ENCODE results near the gene SUSD4. TPM values are rescaled to one million over a fixed set of nuclear protein-coding genes. Genes with fewer than 3 reads are reported as not detected.

The SUSD4 gene
- total and polyA plus RNA-seq, 9 of the 15 experiments (the other 6 are each of a cell fraction or from before 2014, with no cell fraction given) = 0.06 to 1.7 (median 0.09) TPM; not detected in 4

DNA sequence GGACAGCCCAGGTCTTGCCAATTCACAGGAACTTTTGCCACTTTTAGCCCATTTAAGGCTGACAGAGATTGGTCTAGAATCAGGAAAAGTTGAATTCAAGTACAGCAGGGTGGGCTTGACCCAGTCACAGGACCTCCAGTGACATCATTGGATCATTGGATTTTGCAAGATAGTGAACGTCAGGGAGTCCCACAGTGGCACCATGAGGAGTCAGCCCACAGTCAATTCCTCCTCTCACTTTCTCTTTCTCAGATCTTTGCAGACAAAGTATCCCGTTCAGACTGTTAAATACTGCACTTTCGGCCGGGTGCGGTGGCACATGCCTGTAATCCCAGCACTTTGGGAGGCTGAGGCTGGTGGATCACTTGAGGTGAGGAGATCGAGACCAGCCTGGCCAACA, 163.1 kb downstream of the SUSD4 start (continued):
- TF ChIP-seq ZMIZ1 (IDR thresholded peaks at IDR 0.05; ENCODE audit: low read depth in 2 of 2, low read length in 2 of 2) (no peak), RFX5 (IDR thresholded peaks at IDR 0.05; ENCODE audit: low read depth, low read length) (no peak), GABPA (tag; conservative IDR thresholded peaks at IDR 0.05; ENCODE audit: low read depth) (no peak), C11orf30 (IDR thresholded peaks at IDR 0.05; ENCODE audit: low read depth) (no peak), BRD9 (IDR thresholded peaks at IDR 0.05; ENCODE audit: low read depth, partially characterized antibody) (no peak), BHLHE40 (IDR thresholded peaks at IDR 0.05; ENCODE audit: low read length) (no peak), CBFA2T2 (conservative IDR thresholded peaks at IDR 0.05) (no peak), ZNF224 (CRISPR knock-in tag; IDR thresholded peaks at IDR 0.05) (no peak), RBFOX2 (IDR thresholded peaks at IDR 0.05; ENCODE audit: low read depth, low read length) (no peak), ZNF165 (CRISPR knock-in tag; IDR thresholded peaks at IDR 0.05; ENCODE audit: borderline replicate concordance) (no peak), ZNF77 (CRISPR knock-in tag; IDR thresholded peaks at IDR 0.05) (no peak), POLR2AphosphoS5 (IDR thresholded peaks at IDR 0.05; ENCODE audit: control insufficient read depth, insufficient read depth, low read depth, low read length) (no peak), ZNF133 (CRISPR knock-in tag; IDR thresholded peaks at IDR 0.05) (no peak), NCOA4 (IDR thresholded peaks at IDR 0.05; ENCODE audit: partially characterized antibody) (no peak), SAFB (IDR thresholded peaks at IDR 0.05; ENCODE audit: borderline replicate concordance, low read depth, low read length) (no peak)

All from K562 (cell line).